ENCODE measurements around the gene CHST11.

GRCh38 chr12:104551313-104551931 is 94.7 kb downstream of the CHST11 start:
- TF ChIP-seq CTCF (IDR thresholded peaks at IDR 0.05; ENCODE audit: insufficient read depth, low read length, poor library complexity, severe bottlenecking): no peak
- no peak for TF ChIP-seq EZH2phosphoT487 (conservative IDR thresholded peaks at IDR 0.05; ENCODE audit: low read length)
